Activated T-helper 17 cell treated with anti-CD3 and anti-CD28 coated beads, Interleukin-2, amount 50 U/mL, for 72 hours (primary cell): Measurements from ENCODE around the gene ZCCHC24. TPM values are rescaled to one million over a fixed set of nuclear protein-coding genes. Genes with fewer than 3 reads are reported as not detected.
"Not testable (repeated sequence)": the region's sequence is repeated elsewhere in the genome, so short reads cannot be mapped to it uniquely, and the experiment has no call there.

Experiments
- ATAC-seq: fragments of 150-1000 bp; cut with Tn5 transposase; replicated peaks from 2 replicates; pipeline ENCODE4 v1.10.0; 2021; ENCODE audit warnings: mild to moderate bottlenecking, moderate library complexity
- H3K27ac Mint-ChIP-seq: one replicate; pipeline ENCODE4 v1.8.0; 2022; ENCODE audit warnings: mixed read lengths
- H3K27me3 Mint-ChIP-seq: one replicate; pipeline ENCODE4 v1.8.0; 2022; ENCODE audit warnings: mixed read lengths
- H3K36me3 Mint-ChIP-seq: one replicate; pipeline ENCODE4 v1.8.0; 2022; ENCODE audit warnings: low read depth, mild to moderate bottlenecking, mixed read lengths
- H3K4me1 Mint-ChIP-seq: one replicate; pipeline ENCODE4 v1.8.0; 2022; ENCODE audit warnings: mixed read lengths
- H3K4me3 Mint-ChIP-seq: one replicate; pipeline ENCODE4 v1.8.0; 2022; ENCODE audit warnings: mild to moderate bottlenecking, mixed read lengths
- H3K9me3 Mint-ChIP-seq: one replicate; pipeline ENCODE4 v1.8.0; 2022; ENCODE audit warnings: mixed read lengths
- total RNA-seq, 2 donors: library from RNA; stranded (reverse); gene quantifications; one replicate each; pipeline ENCODE4 v1.2.3, GENCODE V29; 2022

ZCCHC24 gene
- total RNA-seq, 2 donors from 2014 or later = 1.3 to 2.6 TPM

DNA sequence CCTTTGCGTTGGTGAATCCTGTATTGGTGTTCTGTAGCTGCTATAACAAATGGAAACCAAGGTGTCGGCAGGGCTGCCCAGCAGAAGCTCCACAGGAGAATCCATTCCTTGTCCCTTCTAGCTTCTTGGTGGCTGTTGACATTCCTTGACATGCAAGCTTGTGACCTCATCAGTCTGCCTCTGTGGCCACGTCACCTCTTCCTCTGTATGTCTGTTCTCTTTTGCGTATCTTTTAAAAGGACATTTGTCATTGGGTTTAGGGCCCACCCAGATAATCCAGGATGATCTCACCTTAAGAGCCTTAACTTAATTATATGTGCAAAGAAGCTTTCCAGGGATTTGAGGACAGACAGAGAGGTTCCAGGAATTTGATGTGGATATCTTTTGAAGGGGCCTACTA is 15.3 kb upstream of the ZCCHC24 start:
- H3K27me3 Mint-ChIP-seq = peaks cover 4% of the 10 kb centered on the region
- no peaks in the 10 kb centered on the region for H3K4me1 Mint-ChIP-seq
- no peaks in the 10 kb centered on the region for H3K36me3 Mint-ChIP-seq
- no peak for ATAC-seq
- no peak overlapping the region for H3K4me3 Mint-ChIP-seq
- no peak overlapping the region for H3K27ac Mint-ChIP-seq
- H3K9me3 Mint-ChIP-seq = no peaks in the 10 kb centered on the region

DNA sequence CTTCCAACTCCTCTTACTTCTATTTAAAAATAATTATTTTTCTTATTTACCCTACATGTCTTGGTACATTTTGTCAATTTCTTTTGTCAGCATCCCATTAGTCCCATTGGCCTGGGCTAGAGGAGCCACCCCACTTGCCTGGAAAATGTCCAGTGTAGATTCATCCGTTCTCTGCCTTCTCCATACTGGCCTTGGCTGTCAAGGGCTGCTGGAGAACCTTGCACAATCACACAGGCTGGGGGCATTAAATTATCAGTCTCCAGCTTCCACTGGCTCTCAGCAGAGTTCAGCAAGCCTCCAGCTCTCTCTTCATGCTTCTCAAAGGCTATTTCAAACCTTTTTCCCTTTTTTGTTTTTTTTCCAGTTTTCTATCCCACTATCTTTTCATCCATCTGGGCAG is 13.8 kb upstream of the ZCCHC24 start:
- ATAC-seq = no peak
- no peaks in the 10 kb centered on the region for H3K9me3 Mint-ChIP-seq
- peaks cover 5% of the 10 kb centered on the region for H3K27me3 Mint-ChIP-seq

DNA sequence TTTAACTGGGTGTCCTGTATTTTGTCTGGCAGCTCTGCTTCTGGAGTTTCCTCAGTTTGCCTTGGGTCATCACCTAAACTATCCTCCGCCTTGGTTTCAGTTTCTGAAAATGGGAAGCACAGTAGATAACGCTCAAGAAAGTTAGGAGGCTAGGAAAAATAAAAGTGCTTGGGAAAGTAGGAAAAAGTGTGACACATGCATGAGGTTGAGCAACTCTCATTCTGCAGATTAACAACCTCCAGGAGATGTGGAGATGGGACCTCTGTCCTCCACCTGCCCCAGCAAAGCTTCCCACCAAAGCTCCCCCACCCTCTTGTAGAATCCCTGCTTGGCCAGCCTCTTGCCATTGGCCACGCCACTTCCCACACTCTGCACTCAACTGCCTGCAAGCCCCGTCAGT is 13.1 kb upstream of the ZCCHC24 start:
- no peaks in the 10 kb centered on the region for H3K9me3 Mint-ChIP-seq
- no peak overlapping the region for H3K27ac Mint-ChIP-seq
- H3K36me3 Mint-ChIP-seq = no peaks in the 10 kb centered on the region
- no peak for ATAC-seq
- peaks cover 5% of the 10 kb centered on the region for H3K27me3 Mint-ChIP-seq
- H3K4me3 Mint-ChIP-seq = no peak overlapping the region
- no peaks in the 10 kb centered on the region for H3K4me1 Mint-ChIP-seq

More for the DNA sequence above, 13.8 kb upstream of the ZCCHC24 start:
- H3K4me3 Mint-ChIP-seq = no peak overlapping the region
- H3K36me3 Mint-ChIP-seq = no peaks in the 10 kb centered on the region
- H3K4me1 Mint-ChIP-seq = no peaks in the 10 kb centered on the region
- no peak overlapping the region for H3K27ac Mint-ChIP-seq

DNA sequence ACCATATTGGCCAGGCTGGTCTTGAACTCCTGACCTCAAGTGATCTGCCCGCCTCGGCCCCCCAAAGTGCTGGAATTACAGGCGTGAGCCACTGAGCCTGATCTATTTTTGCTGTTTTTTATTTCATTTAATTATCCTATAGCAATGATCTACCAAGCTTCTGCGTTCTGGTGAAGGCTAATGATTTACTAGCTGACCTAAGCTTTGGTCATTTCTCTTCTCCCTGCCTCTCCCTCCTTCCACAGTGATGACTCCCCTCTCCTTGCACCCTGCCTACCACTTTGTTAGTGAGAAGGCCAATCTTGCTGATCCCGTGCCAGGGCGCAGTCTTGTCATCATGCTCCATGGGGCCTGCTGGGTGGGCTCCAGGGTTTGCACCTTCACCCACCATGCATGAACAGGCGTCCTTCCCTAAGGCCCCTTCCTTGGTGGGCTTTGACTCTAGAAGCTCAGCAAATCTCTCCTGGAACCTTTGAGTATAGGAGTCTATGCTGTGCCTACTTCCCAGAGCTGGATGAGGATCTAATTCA is 11.9 kb upstream of the ZCCHC24 start:
- Mint-ChIP-seq H3K4me3 (no peak overlapping the region), H3K9me3 (no peaks in the 10 kb centered on the region), H3K27ac (no peak overlapping the region), H3K4me1 (no peaks in the 10 kb centered on the region), H3K27me3 (peaks cover 5% of the 10 kb centered on the region), H3K36me3 (no peaks in the 10 kb centered on the region)
- ATAC-seq = no peak

DNA sequence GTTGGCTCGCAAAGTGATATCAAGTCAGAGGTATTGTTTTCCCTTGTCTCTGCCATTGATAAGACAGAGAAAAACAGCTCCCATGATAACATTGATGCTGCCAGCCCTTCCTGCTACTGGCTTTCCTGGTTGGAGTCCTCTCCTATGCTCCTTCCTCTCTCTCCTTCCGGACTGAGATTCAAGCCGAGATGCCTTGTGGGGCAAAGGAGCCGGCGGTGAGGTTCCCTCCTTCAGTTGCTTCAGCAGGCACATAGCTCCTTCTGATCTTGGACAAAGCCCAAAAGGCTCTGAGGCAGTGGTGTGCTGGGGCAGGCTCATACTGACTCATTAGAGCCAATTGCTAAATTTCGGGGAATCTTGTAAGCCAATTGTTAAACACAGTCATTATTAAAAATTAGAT is 8.8 kb upstream of the ZCCHC24 start:
- H3K4me1 Mint-ChIP-seq = no peaks in the 10 kb centered on the region
- no peak for ATAC-seq
- peaks cover 5% of the 10 kb centered on the region for H3K27me3 Mint-ChIP-seq
- no peak overlapping the region for H3K4me3 Mint-ChIP-seq
- no peaks in the 10 kb centered on the region for H3K9me3 Mint-ChIP-seq
- no peaks in the 10 kb centered on the region for H3K36me3 Mint-ChIP-seq
- no peak overlapping the region for H3K27ac Mint-ChIP-seq

DNA sequence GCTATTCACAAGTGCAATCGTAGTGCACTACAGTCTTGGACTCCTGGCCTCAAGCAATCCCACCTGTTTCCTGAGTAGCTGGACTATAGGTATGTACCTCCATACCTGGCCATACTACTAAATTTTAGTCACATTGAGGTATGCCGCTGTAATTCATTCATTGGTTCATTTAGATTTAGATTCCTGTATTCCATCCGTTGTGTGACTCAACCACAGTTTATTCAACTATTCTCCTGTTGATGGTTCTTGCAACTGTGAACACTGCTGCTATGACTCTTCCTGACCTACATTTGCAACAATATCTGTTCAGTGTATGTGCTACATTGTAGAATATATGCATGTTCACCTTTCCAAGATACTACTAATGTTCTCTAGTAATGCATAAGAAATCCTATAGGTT is 8.0 kb upstream of the ZCCHC24 start:
- Mint-ChIP-seq H3K27ac (no peak overlapping the region), H3K4me1 (no peaks in the 10 kb centered on the region), H3K4me3 (no peak overlapping the region), H3K36me3 (no peaks in the 10 kb centered on the region), H3K27me3 (peaks cover 5% of the 10 kb centered on the region), H3K9me3 (no peaks in the 10 kb centered on the region)
- no peak for ATAC-seq

DNA sequence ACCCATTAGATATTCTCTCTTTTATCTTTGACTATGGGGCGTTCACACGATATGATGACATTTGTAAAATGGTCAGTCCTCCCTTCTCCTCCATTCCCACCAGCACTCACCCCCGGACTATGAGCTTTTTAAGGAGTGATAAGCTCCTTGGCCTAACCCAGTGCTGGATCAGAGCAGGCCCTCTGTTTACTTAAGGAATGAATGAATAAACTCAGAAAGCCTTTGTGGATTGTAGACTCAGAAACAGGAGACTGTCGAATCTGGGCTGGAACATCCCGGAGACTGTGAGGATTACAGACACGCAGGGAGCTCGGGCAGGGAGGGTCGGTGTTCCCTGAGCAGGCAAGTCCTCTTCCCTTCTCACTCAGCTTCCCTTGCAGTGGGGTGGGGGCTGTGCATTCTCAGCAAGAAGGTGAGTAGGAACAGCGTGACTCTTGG is 6.8 kb upstream of the ZCCHC24 start:
- H3K4me1 Mint-ChIP-seq = no peaks in the 10 kb centered on the region
- H3K9me3 Mint-ChIP-seq = no peaks in the 10 kb centered on the region
- no peaks in the 10 kb centered on the region for H3K36me3 Mint-ChIP-seq
- no peak for ATAC-seq
- peaks cover 5% of the 10 kb centered on the region for H3K27me3 Mint-ChIP-seq
- no peak overlapping the region for H3K27ac Mint-ChIP-seq
- no peak overlapping the region for H3K4me3 Mint-ChIP-seq

DNA sequence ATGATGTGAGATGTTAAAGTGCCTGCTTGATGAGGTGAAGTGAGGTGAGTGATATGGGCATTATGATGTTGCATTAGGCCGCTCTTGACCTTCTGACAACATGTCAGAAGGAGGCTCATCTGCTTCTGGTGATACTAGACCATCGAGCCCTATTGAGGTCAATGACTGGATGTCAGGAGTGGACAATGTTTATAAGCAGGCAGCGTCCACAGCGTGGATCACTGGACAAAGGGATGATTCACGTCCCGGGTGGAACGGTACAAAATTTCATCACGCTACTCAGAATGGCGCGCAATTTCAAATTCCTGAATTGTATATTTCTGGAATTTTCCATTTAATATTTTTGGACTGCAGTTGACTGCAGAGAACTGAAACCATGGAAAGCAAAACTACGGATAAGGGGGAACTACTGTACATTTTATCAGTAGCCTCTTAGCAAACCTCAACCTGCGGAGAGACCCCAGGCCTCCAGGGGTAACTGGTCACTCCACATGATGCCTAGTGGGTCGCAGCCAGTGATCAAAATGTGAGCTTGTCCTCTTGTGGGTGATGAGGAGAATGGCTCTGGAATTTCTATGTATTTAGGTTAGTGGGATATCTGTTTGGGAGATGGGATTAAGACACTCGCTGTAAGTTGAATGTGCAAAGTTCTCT is 5.7 kb upstream of the ZCCHC24 start:
- no peaks in the 10 kb centered on the region for H3K9me3 Mint-ChIP-seq
- no peak overlapping the region for H3K27ac Mint-ChIP-seq
- H3K27me3 Mint-ChIP-seq = peaks cover 5% of the 10 kb centered on the region
- ATAC-seq = no peak
- H3K4me1 Mint-ChIP-seq = peaks cover under 1% of the 10 kb centered on the region
- H3K4me3 Mint-ChIP-seq = no peak overlapping the region
- H3K36me3 Mint-ChIP-seq = no peaks in the 10 kb centered on the region

DNA sequence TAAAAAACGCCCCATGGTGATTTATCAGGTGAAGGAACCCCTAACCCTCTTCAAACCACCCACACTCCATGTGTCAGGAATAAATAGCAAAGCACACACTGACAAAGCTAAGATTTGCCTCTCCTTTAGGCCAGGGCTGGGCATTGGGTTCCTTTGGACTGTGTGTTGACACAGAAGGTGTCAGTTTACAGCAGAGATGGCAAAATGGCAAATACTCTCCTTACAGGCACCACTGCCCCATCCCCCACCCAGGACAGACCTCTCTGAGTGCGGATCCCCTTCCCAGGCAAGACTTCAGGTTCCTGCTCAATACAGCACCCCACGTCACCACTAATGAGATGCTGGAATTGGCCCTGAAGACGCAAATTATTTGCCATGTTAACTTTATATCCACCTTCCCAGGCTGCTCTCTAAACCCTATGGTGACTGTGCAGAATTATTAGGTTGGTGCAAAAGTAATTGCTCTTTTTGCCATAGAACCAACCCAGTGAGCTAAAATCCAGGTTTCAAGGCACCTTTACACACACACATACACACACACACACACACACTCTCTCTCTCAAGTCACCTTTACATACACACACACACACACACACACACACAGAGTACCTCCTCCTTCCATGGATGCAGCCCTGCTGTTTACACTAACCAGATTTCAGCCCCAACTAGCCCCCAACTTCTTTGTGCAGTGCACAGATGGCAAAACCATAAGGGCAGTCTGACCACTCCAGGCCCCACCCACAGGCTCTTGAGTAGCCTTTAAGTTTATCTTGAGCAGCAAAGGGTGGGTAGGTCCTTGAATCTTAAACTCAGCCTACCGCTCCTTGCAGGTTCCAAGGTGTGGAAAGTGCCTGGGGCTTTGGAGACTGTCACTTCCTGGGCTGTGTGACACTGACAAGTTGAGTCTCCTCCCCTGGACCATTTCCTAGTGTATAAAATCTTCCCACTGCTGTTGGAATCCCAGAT is 4.0 kb upstream of the ZCCHC24 start:
- Mint-ChIP-seq H3K4me3 (no peak overlapping the region), H3K27ac (no peak overlapping the region), H3K36me3 (no peaks in the 10 kb centered on the region), H3K4me1 (peaks cover 6% of the 10 kb centered on the region), H3K9me3 (no peaks in the 10 kb centered on the region), H3K27me3 (no peaks in the 10 kb centered on the region)
- no peak for ATAC-seq

DNA sequence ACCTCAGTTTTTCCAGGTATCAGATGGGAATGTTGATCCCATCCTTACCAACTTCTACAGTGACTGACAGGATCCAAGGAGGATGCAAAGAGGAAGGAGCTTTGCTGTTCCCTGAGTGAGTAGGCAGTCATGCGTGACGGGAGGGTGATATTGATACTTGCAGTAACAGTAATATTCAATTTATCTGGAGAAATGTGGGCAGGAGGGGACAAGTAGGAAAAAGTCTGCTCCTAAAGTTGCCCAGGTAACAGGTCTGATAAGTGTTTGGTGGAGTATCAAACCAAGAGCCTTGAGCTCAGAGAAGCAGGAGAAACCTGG is 3.3 kb upstream of the ZCCHC24 start:
- H3K4me1 Mint-ChIP-seq = peaks cover 14% of the 10 kb centered on the region
- no peaks in the 10 kb centered on the region for H3K27me3 Mint-ChIP-seq
- H3K4me3 Mint-ChIP-seq = no peak overlapping the region
- no peaks in the 10 kb centered on the region for H3K9me3 Mint-ChIP-seq
- no peak for ATAC-seq
- H3K27ac Mint-ChIP-seq = no peak overlapping the region
- no peaks in the 10 kb centered on the region for H3K36me3 Mint-ChIP-seq

DNA sequence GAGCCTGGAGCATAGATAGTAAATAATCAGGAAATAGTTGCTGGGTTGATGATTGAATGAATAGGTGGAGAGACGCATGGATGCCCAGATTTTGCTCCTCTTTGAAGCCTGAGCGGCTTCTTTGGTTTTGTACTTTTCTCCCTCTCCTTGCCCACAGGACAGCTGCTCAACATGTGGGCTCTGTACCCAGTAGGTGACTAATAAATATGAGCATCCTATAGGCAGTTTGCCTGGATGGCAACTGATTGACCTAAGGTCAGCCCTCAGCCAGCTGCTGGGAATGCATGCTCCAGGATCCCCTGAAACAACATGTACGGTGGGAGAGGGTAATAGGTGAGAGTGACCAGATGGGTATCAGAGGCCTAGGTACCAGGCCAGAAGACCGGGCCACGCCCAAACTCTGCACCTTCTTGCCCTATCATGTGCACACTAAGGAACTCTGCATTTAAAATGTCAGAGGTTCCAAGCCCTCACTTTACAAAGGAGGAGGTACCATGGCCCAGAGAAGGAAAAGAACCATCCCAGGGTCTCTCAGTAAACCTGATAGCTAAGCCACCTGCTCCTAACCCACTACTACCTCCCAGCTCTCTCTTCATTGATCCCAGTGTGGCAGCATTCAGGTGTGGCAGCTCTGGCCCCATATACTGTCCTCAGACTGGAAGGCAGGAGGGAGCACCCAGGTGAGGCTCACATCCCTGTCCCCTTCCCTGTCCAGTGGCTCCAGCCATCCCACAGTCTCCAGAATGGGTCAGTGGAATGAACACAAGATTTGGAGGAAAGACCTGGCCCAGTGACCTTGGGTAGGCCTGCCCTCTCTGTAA is 2.7 kb upstream of the ZCCHC24 start:
- Mint-ChIP-seq H3K27me3 (no peaks in the 10 kb centered on the region), H3K4me1 (peaks cover 19% of the 10 kb centered on the region), H3K4me3 (no peak overlapping the region), H3K27ac (no peak overlapping the region), H3K9me3 (no peaks in the 10 kb centered on the region), H3K36me3 (no peaks in the 10 kb centered on the region)
- no peak for ATAC-seq

DNA sequence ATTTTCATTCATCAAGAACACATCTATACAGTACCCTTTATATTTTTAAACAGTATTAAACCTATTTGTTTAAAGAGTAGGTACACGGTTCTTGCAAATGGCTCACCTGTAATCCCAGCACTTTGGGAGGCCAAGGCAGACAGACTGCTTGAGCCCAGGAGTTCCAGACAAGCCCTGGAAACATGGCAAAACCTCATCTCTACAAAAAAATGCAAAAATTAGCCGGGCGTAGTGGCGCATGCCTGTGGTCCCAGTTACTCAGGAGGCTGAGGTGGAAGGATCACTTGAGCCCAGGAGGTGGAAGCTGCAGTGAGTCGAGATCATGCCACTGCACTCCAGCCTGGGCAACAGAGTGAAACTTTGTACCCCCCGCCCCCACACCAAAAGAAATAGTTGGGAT is 1.8 kb upstream of the ZCCHC24 start:
- Mint-ChIP-seq H3K4me3 (peak overlapping the region; percentile 38), H3K4me1 (peaks cover 19% of the 10 kb centered on the region)
- H3K27ac Mint-ChIP-seq, H3K9me3 Mint-ChIP-seq, H3K36me3 Mint-ChIP-seq, H3K27me3 Mint-ChIP-seq, ATAC-seq: not testable (repeated sequence)

DNA sequence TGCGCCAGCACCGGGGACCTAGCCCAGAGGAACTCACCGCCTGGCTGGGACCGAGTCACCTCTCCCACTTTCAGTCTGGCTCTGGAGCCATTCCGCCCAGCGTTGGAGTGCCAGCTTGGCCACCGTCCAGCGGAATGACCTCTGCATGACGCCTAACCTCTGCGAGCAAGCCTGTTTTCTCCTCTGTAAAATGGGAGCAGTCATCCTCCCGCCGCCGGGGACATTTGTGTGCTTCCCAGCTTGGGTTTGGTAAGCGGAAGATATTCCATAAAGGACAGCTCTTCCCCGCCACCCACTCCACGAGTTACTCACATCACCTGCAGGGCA is 1.3 kb upstream of the ZCCHC24 start:
- H3K27ac Mint-ChIP-seq = no peak overlapping the region
- H3K4me3 Mint-ChIP-seq = peak overlapping the region; percentile 38
- no peaks in the 10 kb centered on the region for H3K36me3 Mint-ChIP-seq
- H3K9me3 Mint-ChIP-seq = no peaks in the 10 kb centered on the region
- no peak for ATAC-seq
- peaks cover 19% of the 10 kb centered on the region for H3K4me1 Mint-ChIP-seq
- H3K27me3 Mint-ChIP-seq = no peaks in the 10 kb centered on the region

DNA sequence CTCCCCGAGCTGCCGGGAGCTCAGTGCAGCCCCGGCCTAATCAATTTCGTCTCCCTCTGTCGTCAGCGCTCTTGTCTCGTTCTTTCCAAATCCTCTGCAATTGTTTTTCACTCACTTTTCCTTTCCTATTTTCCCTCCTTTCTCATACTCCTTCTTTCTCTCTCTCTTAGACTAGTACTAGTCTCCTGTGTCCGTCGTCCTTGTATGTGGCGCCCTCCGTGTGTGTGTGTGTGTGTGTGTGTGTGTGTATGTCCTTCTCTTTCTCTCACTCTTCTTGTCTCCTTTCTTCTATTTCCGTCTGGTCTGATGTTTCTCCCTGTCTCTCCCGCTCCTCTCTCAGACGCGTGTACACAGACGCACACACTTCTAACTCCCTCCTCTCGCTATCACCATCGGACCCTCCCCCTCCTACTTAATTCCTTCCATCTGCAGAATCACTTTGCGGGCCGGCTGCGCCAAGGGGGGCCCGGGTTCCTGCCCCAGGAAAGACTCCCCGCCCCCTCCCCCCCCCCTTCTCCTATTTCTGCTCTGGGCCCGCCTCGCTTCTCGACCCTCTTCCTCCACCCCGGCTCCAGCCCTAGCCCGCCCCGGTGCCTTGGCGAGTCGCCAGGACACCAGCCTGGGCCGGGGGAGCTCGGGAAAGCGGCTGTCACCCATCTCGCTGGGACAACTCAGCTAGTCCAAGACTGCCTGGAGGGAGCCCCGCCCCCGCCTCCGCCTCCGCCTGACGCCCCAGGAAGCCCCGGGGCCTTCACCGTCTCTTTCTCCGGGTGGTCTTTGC is 743 bp upstream of the ZCCHC24 start:
- H3K36me3 Mint-ChIP-seq = no peaks in the 10 kb centered on the region
- peak overlapping the region; percentile 70 for H3K4me3 Mint-ChIP-seq
- H3K9me3 Mint-ChIP-seq = no peaks in the 10 kb centered on the region
- no peak overlapping the region for H3K27ac Mint-ChIP-seq
- peaks cover 19% of the 10 kb centered on the region for H3K4me1 Mint-ChIP-seq
- H3K27me3 Mint-ChIP-seq = no peaks in the 10 kb centered on the region
- peak; percentile 5 for ATAC-seq
